CD14-positive monocyte (primary cell): ENCODE data around the gene ABHD12. TPM values are rescaled to one million over a fixed set of nuclear protein-coding genes. Genes with fewer than 3 reads are reported as not detected.

ENCODE experiments used
- DNase-seq, 3 donors: peaks; one replicate each; pipeline ENCODE4 v3.0.0-alpha.2; 2011 to 2022
- H2AFZ ChIP-seq: 2 replicates; pipeline ENCODE4 v1.6.0; 2012; ENCODE audit warnings: mild to moderate bottlenecking, low read depth, low read length, inconsistent platforms; ENCODE audit not compliant: insufficient read depth, poor library complexity, severe bottlenecking
- H3K27ac ChIP-seq, 2 donors: 1 replicate in 1 of 2; 2 replicates in 1 of 2; pipeline ENCODE4 v1.5.1; 2012 to 2013; ENCODE audit warnings: low read length in 2 of 2, control low read depth in 1 of 2, inconsistent platforms in 1 of 2, low read depth in 1 of 2, mild to moderate bottlenecking in 1 of 2
- H3K27me3 ChIP-seq, 2 donors: one replicate each; pipeline versions ENCODE4 v1.6.0 to v1.6.1; 2011 to 2013; ENCODE audit warnings: low read length in 2 of 2; ENCODE audit not compliant: control insufficient read depth in 2 of 2, insufficient read depth in 2 of 2
- H3K36me3 ChIP-seq, 2 donors: replicated peaks in 1 of 2; 1 replicate in 1 of 2; 2 replicates in 1 of 2; pipeline versions ENCODE4 v1.5.1 to v1.6.1; 2012 to 2013; ENCODE audit warnings: low read length in 2 of 2, control low read depth in 1 of 2, inconsistent platforms in 1 of 2, mild to moderate bottlenecking in 1 of 2; ENCODE audit not compliant: insufficient read depth in 2 of 2, control insufficient read depth in 1 of 2
- H3K4me1 ChIP-seq, 2 donors: 1 replicate in 1 of 2; 2 replicates in 1 of 2; pipeline versions ENCODE4 v1.5.1 to v1.6.1; 2012 to 2013; ENCODE audit warnings: low read length in 2 of 2, control low read depth in 1 of 2, inconsistent platforms in 1 of 2, mild to moderate bottlenecking in 1 of 2, moderate library complexity in 1 of 2; ENCODE audit not compliant: insufficient read depth in 2 of 2, control insufficient read depth in 1 of 2
- H3K4me2 ChIP-seq: replicated peaks from 2 replicates; pipeline ENCODE3; 2012; ENCODE audit warnings: low read length, moderate library complexity, mild to moderate bottlenecking; ENCODE audit not compliant: poor library complexity, severe bottlenecking; ENCODE audit errors: extremely low read depth
- H3K4me3 ChIP-seq, 3 experiments: fragments of 200-600 bp in 1 of 3; sonication (generic) in 1 of 3; replicated peaks in 1 of 3; 1 replicate in 2 of 3; 2 replicates in 1 of 3; pipeline ENCODE4 v1.5.1; 2011 to 2013; ENCODE audit warnings: low read length in 3 of 3, mild to moderate bottlenecking in 3 of 3, control low read depth in 2 of 3, low read depth in 2 of 3, inconsistent platforms in 1 of 3, moderate library complexity in 1 of 3
- H3K79me2 ChIP-seq: 2 replicates; pipeline ENCODE4 v1.6.0; 2012; ENCODE audit warnings: mild to moderate bottlenecking, control low read depth, inconsistent platforms, low read length, moderate library complexity; ENCODE audit not compliant: insufficient read depth
- H3K9ac ChIP-seq: 2 replicates; pipeline ENCODE4 v1.6.0; 2017; ENCODE audit warnings: low read length, mild to moderate bottlenecking; ENCODE audit not compliant: insufficient read depth, poor library complexity, severe bottlenecking
- H3K9me3 ChIP-seq, 2 donors: replicated peaks in 1 of 2; 1 replicate in 1 of 2; 2 replicates in 1 of 2; pipeline versions ENCODE4 v1.5.1 to v1.6.1; 2012 to 2013; ENCODE audit warnings: low read length in 2 of 2, control low read depth in 1 of 2; ENCODE audit not compliant: control insufficient read depth in 1 of 2, insufficient read depth in 1 of 2
- H4K20me1 ChIP-seq: 2 replicates; pipeline ENCODE4 v1.6.0; 2012; ENCODE audit warnings: mild to moderate bottlenecking, low read length, control low read depth, moderate library complexity; ENCODE audit not compliant: insufficient read depth
- H3K27ac Mint-ChIP-seq, 7 donors: one replicate each; pipeline ENCODE4 v1.8.0; 2020; ENCODE audit warnings: mild to moderate bottlenecking in 7 of 7, mixed read lengths in 7 of 7, moderate library complexity in 6 of 7, inconsistent platforms in 2 of 7
- H3K27me3 Mint-ChIP-seq, 3 donors: one replicate each; pipeline ENCODE4 v1.8.0; 2021 to 2022; ENCODE audit warnings: low read depth in 3 of 3, mild to moderate bottlenecking in 3 of 3, mixed read lengths in 3 of 3, moderate library complexity in 3 of 3, inconsistent platforms in 1 of 3
- H3K36me3 Mint-ChIP-seq, 2 donors: one replicate each; pipeline ENCODE4 v1.8.0; 2020; ENCODE audit warnings: mixed read lengths in 2 of 2, inconsistent platforms in 1 of 2, mild to moderate bottlenecking in 1 of 2
- H3K4me1 Mint-ChIP-seq: one replicate; pipeline ENCODE4 v1.8.0; 2020; ENCODE audit warnings: mild to moderate bottlenecking, mixed read lengths
- H3K4me3 Mint-ChIP-seq, 2 donors: one replicate each; pipeline ENCODE4 v1.8.0; 2020; ENCODE audit warnings: mild to moderate bottlenecking in 2 of 2, mixed read lengths in 2 of 2, moderate library complexity in 1 of 2
- H3K9me3 Mint-ChIP-seq, 7 donors: one replicate each; pipeline ENCODE4 v1.8.0; 2020 to 2022; ENCODE audit warnings: mixed read lengths in 7 of 7, mild to moderate bottlenecking in 6 of 7, moderate library complexity in 6 of 7, inconsistent platforms in 2 of 7
- CTCF ChIP-seq: fragments of 200-600 bp; IDR thresholded peaks from one replicate; pipeline ENCODE4 v1.8.0; 2022; ENCODE audit warnings: antibody characterized with exemption, mild to moderate bottlenecking
- WGBS: methylation state at CpG from one replicate; pipeline ENCODE4 v1.1.5; 2013; ENCODE audit warnings: missing lambda C conversion rate; ENCODE audit not compliant: insufficient coverage; 5-methylcytosine and 5-hydroxymethylcytosine counted together
- intact Hi-C, 2 donors: fragments of 100-400 bp; cut with micrococcal nuclease; formaldehyde crosslinking; loops; one replicate each; pipeline versions ENCODE4 v1.15.0 to v1.15.1; 2023
- polyA plus RNA-seq, 3 donors: library from polyadenylated mRNA; depleted of rRNA in 1 of 3; unstranded in 2 of 3; stranded (reverse) in 1 of 3; fragments of 300-500 nt in 2 of 3; fragments of >200 nt in 1 of 3; fragmentation: Illumina TruSeq in 2 of 3; gene quantifications; 1 replicate in 2 of 3; 2 replicates in 1 of 3; pipeline ENCODE4 v1.2.3, GENCODE V29; 2012 to 2021

ABHD12 gene
- polyA plus RNA-seq, 3 donors, result 20.3 to 34.5 (median 32.1) TPM

DNA sequence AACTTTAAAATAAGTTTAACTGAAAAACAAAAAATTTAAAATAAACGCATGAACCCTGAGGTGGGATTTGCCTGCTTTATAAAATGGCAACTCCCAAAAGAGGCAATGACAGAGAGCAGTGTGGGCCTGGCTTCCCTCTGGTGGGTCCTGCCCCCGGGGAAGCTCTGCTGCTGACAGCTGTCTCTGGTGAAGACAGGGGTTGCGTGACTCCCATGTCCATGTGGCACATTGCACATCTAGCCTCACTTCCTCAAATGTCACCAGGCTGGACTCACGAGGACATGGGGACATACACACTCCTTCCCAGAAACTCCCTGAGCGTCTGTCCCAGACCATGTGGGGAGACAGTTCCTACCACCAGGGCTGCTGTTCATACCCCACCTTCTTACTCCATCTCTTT lies 66.2 kb downstream of the ABHD12 start:
- H3K4me1 Mint-ChIP-seq, result peaks cover 38% of the 10 kb centered on the region
- H3K4me2 ChIP-seq, result no peak overlapping the region
- H3K27ac Mint-ChIP-seq, result peak overlapping the region; percentile 68 to 94 (median 89)

DNA sequence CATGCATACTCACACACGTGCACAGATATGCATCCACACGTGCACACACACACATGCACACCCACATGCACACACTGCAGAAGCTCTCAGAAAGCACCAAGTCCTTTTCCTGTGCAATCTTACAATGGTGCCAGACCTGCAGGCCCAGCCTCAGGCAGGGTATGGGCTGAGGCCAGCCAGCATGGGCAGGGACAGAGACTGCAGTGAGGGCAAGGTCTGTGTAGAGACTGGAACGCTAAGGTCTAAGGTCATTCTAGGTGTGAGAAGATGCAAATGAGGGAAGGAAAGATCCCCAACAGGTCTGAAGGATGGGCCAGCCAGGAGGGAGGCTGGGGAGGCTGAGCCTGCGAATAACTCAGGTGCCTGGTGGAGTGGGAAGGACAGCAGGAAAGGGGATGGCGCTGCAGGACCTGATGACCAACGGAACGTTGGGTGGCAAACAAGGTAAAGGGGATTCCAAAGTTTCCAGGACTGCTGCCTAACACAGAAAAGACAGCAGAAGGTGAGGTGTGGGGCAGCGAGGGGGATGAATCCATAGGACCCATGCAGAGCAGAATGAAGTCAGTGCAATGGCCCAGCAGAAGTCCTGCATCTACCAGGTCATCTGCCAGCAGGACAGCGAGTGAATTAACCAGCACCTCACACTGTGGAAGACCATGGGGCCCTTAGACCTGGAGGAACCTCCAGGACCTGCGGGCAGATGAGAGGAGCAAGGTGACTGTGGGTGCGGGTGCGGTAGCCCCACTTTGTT lies 67.0 kb downstream of the ABHD12 start:
- Mint-ChIP-seq H3K36me3 (peaks cover 19 to 45% of the 10 kb centered on the region in 2 donors), H3K4me1 (peaks cover 45% of the 10 kb centered on the region), H3K27ac (peak overlapping the region; percentile 68 to 94 (median 89)), H3K9me3 (no peaks in the 10 kb centered on the region), H3K4me3 (no peak overlapping the region), H3K27me3 (peaks cover 0 to 1% (median 0%) of the 10 kb centered on the region in 3 donors)
- Histone ChIP-seq H3K27ac (peak overlapping the region; percentile 86 to 90), H3K9me3 (no peaks in the 10 kb centered on the region), H3K36me3 (peaks cover 0 to 20% of the 10 kb centered on the region in 2 donors), H4K20me1 (no peaks in the 10 kb centered on the region), H2AFZ (no peak overlapping the region), H3K9ac (no peak overlapping the region), H3K4me1 (peaks cover 35 to 49% of the 10 kb centered on the region in 2 donors), H3K79me2 (peaks cover 30% of the 10 kb centered on the region), H3K4me2 (no peak overlapping the region), H3K4me3 (no peak overlapping the region), H3K27me3 (no peaks in the 10 kb centered on the region)
- TF ChIP-seq CTCF, result no peak
- WGBS, result 97% methylated on average over 12 of the region's 12 CpGs
- intact Hi-C loops, result loop anchor here in 1 of 2 donors (5.0 kb wide), 1 partner anchor 64 kb away; no protein-coding TSS in a partner anchor
- no peak for DNase-seq

More for the DNA sequence above, 66.2 kb downstream of the ABHD12 start:
- Histone ChIP-seq H3K4me1 (peaks cover 28 to 41% of the 10 kb centered on the region in 2 donors), H4K20me1 (no peaks in the 10 kb centered on the region), H3K79me2 (peaks cover 35% of the 10 kb centered on the region), H3K27me3 (no peaks in the 10 kb centered on the region), H3K9ac (no peak overlapping the region), H3K4me3 (no peak overlapping the region), H3K9me3 (no peaks in the 10 kb centered on the region), H3K27ac (peak overlapping the region; percentile 86 to 90), H2AFZ (no peak overlapping the region), H3K36me3 (peaks cover 0 to 20% of the 10 kb centered on the region in 2 donors)
- DNase-seq, result peak; percentile 95 to 100 (median 96)
- no peak for TF ChIP-seq CTCF
- no peaks in the 10 kb centered on the region for H3K9me3 Mint-ChIP-seq
- peaks cover 0 to 1% (median 0%) of the 10 kb centered on the region in 3 donors for H3K27me3 Mint-ChIP-seq
- H3K36me3 Mint-ChIP-seq, result peaks cover 21 to 49% of the 10 kb centered on the region in 2 donors
- no peak overlapping the region for H3K4me3 Mint-ChIP-seq
- intact Hi-C loops, result loop anchor here in 1 of 2 donors (5.0 kb wide), 1 partner anchor 63 kb away; no protein-coding TSS in a partner anchor
- 20% methylated on average over 5 of the region's 5 CpGs for WGBS
